Neural cell (in vitro differentiated cells): ENCODE measurements around the gene LRMDA. TPM values are rescaled to one million over a fixed set of nuclear protein-coding genes. Genes with fewer than 3 reads are reported as not detected.

Experiments used
- H2AFZ ChIP-seq: fragments of 200-600, 300-800 bp; sonication (generic), shearing (Covaris generic); 2 replicates; pipeline ENCODE4 v1.6.0; 2014; ENCODE audit warnings: low read depth, mild to moderate bottlenecking, antibody characterized with exemption, low read length, moderate library complexity
- H3F3A ChIP-seq: fragments of 200-600 bp; shearing (Covaris generic); 2 replicates; pipeline ENCODE4 v1.6.1; 2016; ENCODE audit warnings: mild to moderate bottlenecking, moderate library complexity, mixed read lengths, antibody characterized with exemption, low read length; ENCODE audit not compliant: insufficient read depth, poor library complexity, severe bottlenecking
- H3K27ac ChIP-seq: fragments of 200-600, 300-800 bp; sonication (generic), shearing (Covaris generic); 2 replicates; pipeline ENCODE4 v1.5.1; 2014; ENCODE audit warnings: mild to moderate bottlenecking, low read length, moderate library complexity
- H3K27me3 ChIP-seq: fragments of 300-800, 200-600 bp; sonication (generic), shearing (Covaris generic); 2 replicates; pipeline ENCODE4 v1.6.0; 2014; ENCODE audit warnings: mild to moderate bottlenecking, low read depth, low read length, moderate library complexity; ENCODE audit not compliant: insufficient read depth
- H3K36me3 ChIP-seq: fragments of 300-800, 200-600 bp; sonication (generic), shearing (Covaris generic); 2 replicates; pipeline ENCODE4 v1.5.1; 2014; ENCODE audit warnings: mild to moderate bottlenecking, antibody characterized with exemption, low read length, moderate library complexity; ENCODE audit not compliant: insufficient read depth
- H3K4me2 ChIP-seq: fragments of 300-800, 200-600 bp; sonication (generic), shearing (Covaris generic); 2 replicates; pipeline ENCODE4 v1.6.0; 2014; ENCODE audit warnings: mild to moderate bottlenecking, low read length
- H3K4me3 ChIP-seq: fragments of 300-800, 200-600 bp; sonication (generic), shearing (Covaris generic); 2 replicates; pipeline ENCODE4 v1.5.1; 2014; ENCODE audit warnings: mild to moderate bottlenecking, low read length, moderate library complexity
- H3K79me2 ChIP-seq: fragments of 200-600 bp; shearing (Covaris generic); replicated peaks from 2 replicates; pipeline ENCODE4 v1.6.0; 2014; ENCODE audit warnings: mild to moderate bottlenecking, low read length, moderate library complexity; ENCODE audit not compliant: insufficient read depth
- H3K9ac ChIP-seq: fragments of 300-800, 200-600 bp; sonication (generic), shearing (Covaris generic); 2 replicates; pipeline ENCODE4 v1.6.1; 2016; ENCODE audit warnings: mild to moderate bottlenecking, low read length, mixed read lengths
- H3K9me2 ChIP-seq: fragments of 200-600 bp; shearing (Covaris generic); 2 replicates; pipeline ENCODE4 v1.6.1; 2016; ENCODE audit warnings: mild to moderate bottlenecking, low read length, mixed read lengths; ENCODE audit not compliant: insufficient read depth
- H3K9me3 ChIP-seq: fragments of 200-600, 300-800 bp; sonication (generic), shearing (Covaris generic); 2 replicates; pipeline ENCODE4 v1.6.1; 2016; ENCODE audit warnings: mild to moderate bottlenecking, mixed run types, low read length, moderate library complexity, mixed read lengths
- H4K20me1 ChIP-seq: fragments of 200-600 bp; shearing (Covaris generic); 2 replicates; pipeline ENCODE4 v1.6.1; 2016; ENCODE audit warnings: mild to moderate bottlenecking, mixed run types; ENCODE audit not compliant: insufficient read depth
- CTCF ChIP-seq: fragments of 450-650 bp; IDR thresholded peaks from 2 replicates; pipeline ENCODE4 v1.5.1; 2014; ENCODE audit warnings: antibody characterized with exemption, mild to moderate bottlenecking, moderate library complexity; ENCODE audit not compliant: poor library complexity, severe bottlenecking
- EP300 ChIP-seq: fragments of 450-650 bp; conservative IDR thresholded peaks from 2 replicates; pipeline ENCODE4 v1.6.1; 2014; ENCODE audit warnings: antibody characterized with exemption, mild to moderate bottlenecking, moderate library complexity; ENCODE audit not compliant: poor library complexity, severe bottlenecking
- EZH2 ChIP-seq: fragments of 200-600, 300-800 bp; shearing (Covaris generic), sonication (generic); IDR thresholded peaks from 2 replicates; pipeline ENCODE4 v1.6.1; 2014; ENCODE audit warnings: antibody characterized with exemption, low read length, borderline replicate concordance, mild to moderate bottlenecking; ENCODE audit not compliant: insufficient read depth, poor library complexity, severe bottlenecking
- MXI1 ChIP-seq: fragments of 450-650 bp; conservative IDR thresholded peaks from 2 replicates; pipeline ENCODE4 v1.6.1; 2014; ENCODE audit warnings: antibody characterized with exemption, mild to moderate bottlenecking; ENCODE audit not compliant: poor library complexity, severe bottlenecking
- POLR2AphosphoS5 ChIP-seq: IDR thresholded peaks from 2 replicates; pipeline ENCODE4 v1.6.1; 2012
- RAD21 ChIP-seq: fragments of 450-650 bp; conservative IDR thresholded peaks from 2 replicates; pipeline ENCODE4 v1.6.1; 2014; ENCODE audit warnings: antibody characterized with exemption, mild to moderate bottlenecking, moderate library complexity
- REST ChIP-seq: IDR thresholded peaks from 2 replicates; pipeline ENCODE4 v1.6.1; 2012; ENCODE audit warnings: borderline replicate concordance
- SMC3 ChIP-seq: fragments of 450-650 bp; conservative IDR thresholded peaks from 2 replicates; pipeline ENCODE4 v1.6.1; 2014; ENCODE audit warnings: antibody characterized with exemption, mild to moderate bottlenecking, moderate library complexity; ENCODE audit not compliant: poor library complexity
- TAF1 ChIP-seq: IDR thresholded peaks from 2 replicates; pipeline ENCODE4 v1.6.1; 2012; ENCODE audit warnings: low read depth
- polyA plus RNA-seq: library from polyadenylated mRNA; depleted of rRNA; stranded (reverse); fragments of >200 nt; gene quantifications from 2 replicates; pipeline ENCODE4 v1.2.3, GENCODE V29; 2014

LRMDA gene
- polyA plus RNA-seq, 1 donor from 2014 or later: 5.6 TPM

- Histone ChIP-seq H3K79me2 (no peaks in the 10 kb centered on the region), H3F3A (no peaks in the 10 kb centered on the region), H2AFZ (no peak overlapping the region), H4K20me1 (no peaks in the 10 kb centered on the region), H3K36me3 (no peaks in the 10 kb centered on the region), H3K4me3 (no peak overlapping the region), H3K27me3 (no peaks in the 10 kb centered on the region), H3K9me3 (no peaks in the 10 kb centered on the region), H3K4me2 (no peak overlapping the region), H3K9me2 (no peaks in the 10 kb centered on the region), H3K27ac (no peak overlapping the region), H3K9ac (no peak overlapping the region)
- TF ChIP-seq POLR2AphosphoS5 (peak; percentile 98), MXI1 (no peak), CTCF (no peak), TAF1 (no peak), REST (peak; percentile 48), SMC3 (no peak), RAD21 (no peak), EZH2 (no peak), EP300 (peak; percentile 100)
Measured at GRCh38 chr10:76113952-76114351, 682.5 kb downstream of the LRMDA start.

DNA sequence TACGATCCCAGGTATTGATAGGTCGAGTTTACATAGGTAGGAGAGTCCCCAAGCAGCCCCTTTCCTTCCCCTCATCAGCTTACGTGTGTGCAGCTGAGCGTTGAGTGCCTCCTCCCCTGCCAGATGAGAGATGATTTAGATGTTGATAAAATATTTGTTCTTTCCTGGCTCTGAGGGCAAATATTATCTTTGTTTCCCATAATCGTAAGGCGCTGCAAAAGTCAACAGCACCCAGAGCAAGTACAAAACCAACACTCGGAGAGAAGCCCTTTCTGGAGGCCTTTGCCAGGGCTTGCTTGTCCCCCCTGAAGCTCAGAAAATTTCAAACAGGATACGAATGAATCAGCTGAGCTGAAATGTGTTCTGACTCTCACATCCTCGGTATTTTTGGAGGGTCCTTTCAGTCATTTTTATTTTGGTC lies 683.2 kb downstream of the LRMDA start:
- H3K9ac ChIP-seq: no peak overlapping the region
- H3K36me3 ChIP-seq: no peaks in the 10 kb centered on the region
- H4K20me1 ChIP-seq: no peaks in the 10 kb centered on the region
- H3F3A ChIP-seq: no peaks in the 10 kb centered on the region
- no peak overlapping the region for H2AFZ ChIP-seq
- H3K9me3 ChIP-seq: no peaks in the 10 kb centered on the region
- TF ChIP-seq CTCF: no peak
- TF ChIP-seq SMC3: no peak
- no peak for TF ChIP-seq RAD21
- no peak for TF ChIP-seq TAF1
- no peak for TF ChIP-seq EP300
- TF ChIP-seq POLR2AphosphoS5: no peak
- no peak for TF ChIP-seq EZH2
- TF ChIP-seq REST: no peak
- no peak for TF ChIP-seq MXI1
- no peak overlapping the region for H3K27ac ChIP-seq
- H3K27me3 ChIP-seq: no peaks in the 10 kb centered on the region
- H3K4me2 ChIP-seq: no peak overlapping the region
- no peaks in the 10 kb centered on the region for H3K79me2 ChIP-seq
- H3K9me2 ChIP-seq: no peaks in the 10 kb centered on the region
- H3K4me3 ChIP-seq: no peak overlapping the region
